Suprapubic skin (tissue), 4 donors: Measurements from ENCODE around the gene MYO7A.

Experiments
- POLR2A ChIP-seq, 2 donors: fragments of 450-650 bp; IDR thresholded peaks; one replicate each; pipeline ENCODE4 v1.6.1; 2017; ENCODE audit warnings: antibody characterized with exemption in 2 of 2, mild to moderate bottlenecking in 2 of 2, moderate library complexity in 2 of 2
- POLR2AphosphoS5 ChIP-seq, 3 donors: sonication (generic); formaldehyde crosslinking; IDR thresholded peaks; one replicate each; pipeline ENCODE4 v1.6.1; 2017; ENCODE audit warnings: antibody characterized with exemption in 3 of 3

DNA sequence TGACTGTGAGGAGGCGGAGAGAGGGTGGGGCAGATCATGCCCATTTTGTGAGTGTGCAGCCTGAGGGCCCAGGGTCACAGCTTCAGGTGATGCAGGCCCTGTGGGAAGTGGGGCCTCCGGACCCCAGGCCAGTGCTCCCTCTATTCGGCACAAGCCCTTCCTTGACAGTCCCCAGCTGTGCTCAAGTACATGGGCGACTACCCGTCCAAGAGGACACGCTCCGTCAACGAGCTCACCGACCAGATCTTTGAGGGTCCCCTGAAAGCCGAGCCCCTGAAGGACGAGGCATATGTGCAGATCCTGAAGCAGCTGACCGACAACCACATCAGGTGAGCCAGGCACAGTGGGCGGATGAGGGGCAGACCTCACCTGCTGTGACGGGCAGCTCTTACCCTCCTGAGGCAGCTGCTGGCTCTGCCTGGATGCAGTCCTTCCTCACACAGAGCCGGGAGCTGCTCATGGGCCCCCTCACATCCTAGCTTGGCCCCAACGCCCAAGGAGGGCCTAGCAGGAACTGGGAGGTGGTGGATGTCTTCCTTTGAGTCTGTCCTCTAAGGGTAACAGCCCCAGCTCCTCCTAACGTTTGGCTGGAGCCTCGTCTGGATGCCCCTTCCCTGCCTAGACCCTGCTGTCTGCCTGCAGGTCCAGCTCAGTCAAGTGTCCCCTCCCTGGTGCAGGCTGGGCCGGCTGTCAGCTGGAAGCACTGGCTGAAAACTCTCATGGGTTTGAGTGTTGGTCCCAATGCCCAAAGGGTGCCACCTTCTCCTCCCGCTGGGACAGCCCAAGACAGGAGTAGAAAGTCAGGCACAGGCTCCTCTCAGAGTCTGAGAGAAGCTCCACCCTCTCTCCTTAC lies 76.1 kb downstream of the MYO7A start:
- TF ChIP-seq POLR2A (IDR thresholded peaks at IDR 0.05) (no peak), POLR2AphosphoS5 (IDR thresholded peaks at IDR 0.05) (no peak)
